Activated CD4-positive, CD25-positive, alpha-beta regulatory T cell treated with anti-CD3 and anti-CD28 coated beads, Interleukin-2, amount 50 U/mL, for 72 hours (primary cell): ENCODE measurements around the gene ARL14EPL.
"Not testable (repeated sequence)": the region's sequence is repeated elsewhere in the genome, so short reads cannot be mapped to it uniquely, and the experiment has no call there.

Source experiments
- DNase-seq: peaks from one replicate; pipeline ENCODE4 v3.0.0; 2021

The ARL14EPL gene

DNA sequence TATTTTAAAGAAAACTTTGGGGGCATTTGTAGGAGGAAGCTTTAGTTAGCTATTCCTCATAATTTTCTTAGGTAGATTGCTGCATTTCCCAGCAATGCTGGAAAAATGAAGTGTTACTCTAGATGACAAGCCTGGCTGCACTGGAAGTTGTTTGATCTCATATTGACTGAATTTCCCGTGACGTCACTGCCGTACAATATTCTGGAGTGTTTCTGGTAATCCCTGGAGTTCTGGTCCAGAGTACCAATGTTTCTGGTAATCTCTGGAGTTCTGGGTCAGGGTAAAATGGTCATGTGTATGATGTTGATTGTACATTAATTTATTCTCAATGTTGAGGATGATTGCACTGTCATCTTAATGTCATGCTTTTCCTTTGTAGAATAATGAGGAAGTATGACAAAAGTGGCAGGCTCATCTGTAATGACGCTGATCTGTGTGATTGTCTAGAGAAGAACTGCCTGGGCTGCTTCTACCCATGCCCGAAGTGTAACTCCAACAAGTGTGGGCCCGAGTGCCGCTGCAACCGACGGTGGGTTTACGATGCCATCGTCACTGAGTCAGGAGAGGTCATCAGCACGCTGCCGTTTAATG, 26.2 kb downstream of the ARL14EPL start:
- DNase-seq = no peak

GRCh38 chr5:116062352-116062751, 30.1 kb downstream of the ARL14EPL start:
- DNase-seq = no peak

- no peak for DNase-seq
Measured at GRCh38 chr5:116063950-116064349, 31.7 kb downstream of the ARL14EPL start.

- no peak for DNase-seq
Measured at GRCh38 chr5:116068028-116068632, 35.9 kb downstream of the ARL14EPL start.

DNA sequence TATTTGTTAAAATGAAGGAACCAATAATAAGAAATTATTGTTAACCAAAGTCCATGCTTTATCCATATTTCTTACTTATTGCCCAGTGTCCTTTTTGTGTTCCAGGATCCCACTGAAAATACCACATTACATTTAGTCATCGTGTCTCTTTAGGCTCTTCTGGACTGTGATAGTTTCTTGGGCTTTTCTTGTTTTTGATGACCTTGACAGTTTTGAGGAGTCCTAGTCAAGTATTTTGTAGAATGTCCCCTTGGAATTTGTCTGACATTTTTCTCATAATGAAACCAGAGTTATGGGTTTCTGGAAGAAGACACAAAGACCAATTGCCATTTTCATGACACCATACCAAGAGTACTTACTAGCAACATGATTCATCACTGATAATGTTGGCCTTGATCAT, 38.9 kb downstream of the ARL14EPL start:
- DNase-seq = no peak

GRCh38 chr5:116075191-116075831, 43.0 kb downstream of the ARL14EPL start:
- DNase-seq = no peak

DNA sequence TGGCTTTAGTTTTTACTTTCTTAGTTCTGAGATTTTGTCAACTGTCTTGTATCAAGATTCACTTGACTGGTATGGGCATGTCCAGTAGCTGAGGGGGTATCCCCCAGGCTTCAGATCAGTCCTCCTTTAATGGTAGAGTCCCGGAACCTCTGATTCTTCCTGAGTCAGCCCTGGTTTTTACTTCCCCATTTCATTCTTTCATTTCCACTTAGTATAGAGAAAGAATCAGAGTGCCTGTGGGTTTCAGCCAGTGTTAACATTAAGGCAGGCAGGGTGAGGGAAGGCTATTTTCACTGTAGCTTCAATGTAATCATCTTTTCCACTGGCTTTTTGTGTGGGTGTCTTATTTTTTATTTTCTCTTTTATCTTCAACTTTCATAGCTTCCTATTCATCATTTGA, 44.2 kb downstream of the ARL14EPL start:
- no peak for DNase-seq

DNA sequence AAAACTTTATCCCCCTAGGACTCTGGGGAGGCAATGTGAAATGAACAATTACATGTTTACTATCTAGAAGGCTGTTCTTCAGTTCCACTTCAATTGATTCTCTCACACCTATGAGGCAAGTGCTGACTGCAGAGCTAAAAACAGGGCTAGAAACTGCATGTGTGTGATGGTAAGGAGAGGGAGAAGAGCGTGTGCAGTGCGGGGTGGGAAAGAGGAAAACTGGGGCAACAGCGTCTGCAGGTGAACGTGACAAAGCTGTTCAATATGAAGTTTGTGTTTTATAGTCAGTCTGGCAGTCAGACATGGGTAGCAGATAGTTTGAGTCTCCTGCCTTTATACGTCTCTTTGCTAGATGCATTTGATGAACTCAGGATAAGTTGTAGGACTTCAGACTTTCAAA, 45.9 kb downstream of the ARL14EPL start:
- no peak for DNase-seq

DNA sequence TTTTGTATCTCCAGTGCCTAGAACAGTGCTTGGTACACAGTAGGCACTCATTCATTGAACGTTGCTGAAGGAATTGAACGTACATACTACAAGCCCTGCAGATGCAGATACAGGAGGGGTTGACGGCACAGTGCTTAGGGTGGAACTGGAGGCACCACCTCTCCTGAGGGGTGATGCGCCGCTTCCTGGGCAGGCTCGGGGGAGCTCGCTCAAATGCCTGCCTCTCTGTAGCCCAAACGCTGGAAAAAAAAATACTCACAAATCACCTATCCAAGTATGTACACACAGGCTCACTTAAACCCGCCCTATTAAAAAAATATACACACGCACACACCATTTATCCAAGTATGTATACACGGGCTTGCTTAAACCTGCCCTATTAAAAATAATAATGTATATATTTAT, 52.0 kb downstream of the ARL14EPL start:
- no peak for DNase-seq

DNA sequence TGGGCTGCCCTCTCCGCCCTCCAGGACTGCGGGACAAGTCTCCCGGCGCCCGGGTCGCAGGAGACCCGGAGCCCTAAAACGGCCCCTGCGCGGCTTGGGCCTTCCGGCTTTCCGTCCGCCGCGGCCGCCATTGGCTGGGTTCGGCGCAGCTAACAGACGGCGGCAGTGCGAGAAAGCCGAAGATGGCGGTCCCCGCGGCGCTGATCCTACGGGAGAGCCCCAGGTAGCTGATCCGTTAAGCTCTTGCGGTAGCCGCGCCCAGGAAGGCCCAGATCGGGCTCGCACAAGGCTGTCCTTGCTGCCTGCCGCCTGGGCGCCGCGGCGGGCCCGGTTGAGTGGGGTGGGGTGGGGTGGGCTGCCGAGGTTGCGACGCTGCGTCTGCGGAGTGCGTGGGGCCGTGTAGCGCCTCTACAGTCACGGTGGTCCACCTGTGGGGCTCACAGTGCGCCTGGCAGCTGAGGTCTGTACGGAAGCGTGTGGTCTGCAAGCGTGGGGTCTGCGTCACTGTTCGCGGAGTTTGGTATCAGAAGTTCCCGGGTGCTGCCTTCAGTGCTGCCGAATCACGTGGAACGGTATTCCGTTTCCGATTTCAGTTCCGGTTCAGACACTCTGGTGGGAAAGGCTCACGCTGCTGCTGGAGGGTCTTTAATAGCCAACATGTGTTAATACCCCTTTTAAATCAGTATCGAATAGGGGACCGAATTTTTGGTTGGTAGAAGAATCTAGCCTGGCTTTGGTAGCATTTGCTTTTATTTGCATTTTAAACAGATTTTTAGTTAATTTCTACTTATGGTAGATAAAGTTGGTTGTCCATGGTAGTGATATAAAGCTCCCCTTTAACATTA, 52.8 kb downstream of the ARL14EPL start, which contains the start of gene COMMD10:
Gene COMMD10, plus strand, starts transcription at position 155 of the 845 bp plus-strand sequence.
- DNase-seq = peak; percentile 79

DNA sequence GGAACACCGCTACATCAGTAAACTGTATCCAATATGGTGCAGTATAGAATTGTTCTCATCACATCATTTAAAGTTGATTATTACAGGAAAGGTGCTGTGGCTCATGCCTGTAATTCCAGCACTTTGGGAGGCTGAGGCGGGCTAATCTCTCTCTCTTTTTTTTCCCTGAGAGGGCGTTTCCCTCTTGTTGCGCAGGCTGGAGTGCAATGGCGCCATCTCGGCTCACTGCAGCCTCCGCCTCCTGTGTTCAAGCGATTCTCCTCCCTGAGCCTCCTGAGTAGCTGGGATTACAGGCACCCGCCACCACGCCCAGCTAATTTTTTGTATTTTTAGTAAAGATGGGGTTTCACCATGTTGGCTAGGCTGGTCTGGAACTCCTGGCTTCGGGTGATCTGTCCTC, 54.0 kb downstream of the ARL14EPL start:
- not testable (repeated sequence) for DNase-seq

DNA sequence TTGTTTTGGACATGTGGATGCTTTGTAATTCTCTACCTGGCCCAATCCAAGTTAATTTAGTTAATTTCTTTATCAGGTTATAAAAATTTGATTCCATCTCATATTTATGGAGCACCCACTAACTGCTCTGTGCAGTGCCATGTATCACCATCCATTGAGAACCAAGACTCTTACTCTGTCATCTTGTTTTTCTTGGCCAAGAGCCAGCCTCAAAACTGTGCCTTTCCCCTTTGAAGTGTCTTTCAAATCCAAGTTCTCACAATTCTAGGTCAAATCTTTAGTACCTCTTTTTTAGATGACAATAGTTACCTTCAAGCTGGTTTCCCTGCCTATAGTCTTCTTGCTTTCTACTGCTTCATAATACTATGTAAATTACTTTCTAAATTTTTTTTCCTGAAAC, 55.8 kb downstream of the ARL14EPL start:
- no peak for DNase-seq

DNA sequence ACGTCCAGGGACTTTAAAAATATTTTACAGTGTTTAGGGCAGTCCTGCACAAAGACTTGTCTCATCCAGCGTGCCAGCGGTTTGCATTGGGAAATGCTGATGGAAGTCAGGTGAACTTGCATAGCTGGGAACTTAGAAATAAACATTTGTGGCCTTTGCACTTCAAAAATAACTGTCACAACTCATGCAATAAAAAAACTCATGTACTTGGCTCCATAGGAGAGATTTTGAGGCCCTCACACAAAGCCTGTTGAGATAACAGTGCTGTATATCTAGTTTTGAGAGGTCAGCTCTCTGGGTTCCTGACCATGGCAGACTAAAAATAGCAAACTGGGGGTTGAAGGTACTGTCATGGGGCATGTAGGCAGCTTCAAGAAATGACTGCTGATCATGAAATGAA, 58.0 kb downstream of the ARL14EPL start:
- DNase-seq = no peak

- DNase-seq = no peak
Measured at GRCh38 chr5:116091416-116091815, 59.1 kb downstream of the ARL14EPL start.

- DNase-seq = no peak
Measured at GRCh38 chr5:116097301-116097700, 65.0 kb downstream of the ARL14EPL start.

- DNase-seq = no peak
Measured at GRCh38 chr5:116098998-116099397, 66.7 kb downstream of the ARL14EPL start.

GRCh38 chr5:116104941-116105340, 72.7 kb downstream of the ARL14EPL start:
- DNase-seq = not testable (repeated sequence)
